Activated naive CD8-positive, alpha-beta T cell (primary cell): ENCODE measurements around the gene NPBWR2.

Experiments
- H3K27ac Mint-ChIP-seq: one replicate; pipeline ENCODE4 v1.8.0; 2021; ENCODE audit warnings: mixed read lengths
- H3K27me3 Mint-ChIP-seq: one replicate; pipeline ENCODE4 v1.8.0; 2021; ENCODE audit warnings: mixed read lengths
- H3K36me3 Mint-ChIP-seq: one replicate; pipeline ENCODE4 v1.8.0; 2021; ENCODE audit warnings: mixed read lengths
- H3K4me1 Mint-ChIP-seq: one replicate; pipeline ENCODE4 v1.8.0; 2021; ENCODE audit warnings: low read depth, mixed read lengths
- H3K4me3 Mint-ChIP-seq: one replicate; pipeline ENCODE4 v1.8.0; 2021; ENCODE audit warnings: mild to moderate bottlenecking, mixed read lengths
- H3K9me3 Mint-ChIP-seq: one replicate; pipeline ENCODE4 v1.8.0; 2021; ENCODE audit warnings: low read depth, mixed read lengths

Gene NPBWR2

GRCh38 chr20:64114356-64114971 is 7.1 kb upstream of the NPBWR2 start:
- Mint-ChIP-seq H3K27me3 (no peaks in the 10 kb centered on the region), H3K36me3 (no peaks in the 10 kb centered on the region), H3K9me3 (no peaks in the 10 kb centered on the region), H3K4me3 (no peak overlapping the region), H3K4me1 (no peaks in the 10 kb centered on the region), H3K27ac (no peak overlapping the region)

- Mint-ChIP-seq H3K27ac (no peak overlapping the region), H3K4me1 (no peaks in the 10 kb centered on the region), H3K4me3 (no peak overlapping the region), H3K27me3 (no peaks in the 10 kb centered on the region), H3K9me3 (no peaks in the 10 kb centered on the region), H3K36me3 (no peaks in the 10 kb centered on the region)
These were observed 6.5 kb upstream of the NPBWR2 start for GRCh38 chr20:64113796-64114355.

- no peaks in the 10 kb centered on the region for H3K4me1 Mint-ChIP-seq
- no peaks in the 10 kb centered on the region for H3K36me3 Mint-ChIP-seq
- no peak overlapping the region for H3K27ac Mint-ChIP-seq
- no peak overlapping the region for H3K4me3 Mint-ChIP-seq
- H3K27me3 Mint-ChIP-seq = no peaks in the 10 kb centered on the region
- no peaks in the 10 kb centered on the region for H3K9me3 Mint-ChIP-seq
These were observed 6.0 kb upstream of the NPBWR2 start for GRCh38 chr20:64113444-64113775.

GRCh38 chr20:64112691-64113443 is 5.5 kb upstream of the NPBWR2 start:
- Mint-ChIP-seq H3K27me3 (no peaks in the 10 kb centered on the region), H3K4me3 (no peak overlapping the region), H3K27ac (no peak overlapping the region), H3K4me1 (no peaks in the 10 kb centered on the region), H3K36me3 (no peaks in the 10 kb centered on the region), H3K9me3 (no peaks in the 10 kb centered on the region)

GRCh38 chr20:64111841-64112641 is 4.7 kb upstream of the NPBWR2 start:
- no peaks in the 10 kb centered on the region for H3K9me3 Mint-ChIP-seq
- no peak overlapping the region for H3K4me3 Mint-ChIP-seq
- H3K4me1 Mint-ChIP-seq = peaks cover 2% of the 10 kb centered on the region
- H3K27ac Mint-ChIP-seq = no peak overlapping the region
- no peaks in the 10 kb centered on the region for H3K27me3 Mint-ChIP-seq
- no peaks in the 10 kb centered on the region for H3K36me3 Mint-ChIP-seq

- no peaks in the 10 kb centered on the region for H3K36me3 Mint-ChIP-seq
- H3K4me3 Mint-ChIP-seq = no peak overlapping the region
- H3K27ac Mint-ChIP-seq = no peak overlapping the region
- no peaks in the 10 kb centered on the region for H3K9me3 Mint-ChIP-seq
- H3K27me3 Mint-ChIP-seq = no peaks in the 10 kb centered on the region
- H3K4me1 Mint-ChIP-seq = peaks cover 2% of the 10 kb centered on the region
These were observed 3.2 kb upstream of the NPBWR2 start for GRCh38 chr20:64110411-64111068.

- H3K4me3 Mint-ChIP-seq = no peak overlapping the region
- no peak overlapping the region for H3K27ac Mint-ChIP-seq
- no peaks in the 10 kb centered on the region for H3K36me3 Mint-ChIP-seq
- no peaks in the 10 kb centered on the region for H3K9me3 Mint-ChIP-seq
- peaks cover 2% of the 10 kb centered on the region for H3K4me1 Mint-ChIP-seq
- H3K27me3 Mint-ChIP-seq = no peaks in the 10 kb centered on the region
These were observed 2.5 kb upstream of the NPBWR2 start for GRCh38 chr20:64109831-64110391.

- Mint-ChIP-seq H3K36me3 (no peaks in the 10 kb centered on the region), H3K4me1 (peaks cover 2% of the 10 kb centered on the region), H3K9me3 (no peaks in the 10 kb centered on the region), H3K4me3 (no peak overlapping the region), H3K27ac (no peak overlapping the region), H3K27me3 (no peaks in the 10 kb centered on the region)
These were observed 1.6 kb upstream of the NPBWR2 start for GRCh38 chr20:64108731-64109681.

GRCh38 chr20:64107736-64108457 is 532 bp upstream of the NPBWR2 start:
- H3K36me3 Mint-ChIP-seq = no peaks in the 10 kb centered on the region
- H3K27me3 Mint-ChIP-seq = peaks cover 2% of the 10 kb centered on the region
- H3K4me3 Mint-ChIP-seq = no peak overlapping the region
- no peaks in the 10 kb centered on the region for H3K9me3 Mint-ChIP-seq
- H3K4me1 Mint-ChIP-seq = peaks cover 2% of the 10 kb centered on the region
- no peak overlapping the region for H3K27ac Mint-ChIP-seq

GRCh38 chr20:64106435-64106961 is 867 bp downstream of the NPBWR2 start:
- peaks cover 6% of the 10 kb centered on the region for H3K4me1 Mint-ChIP-seq
- no peaks in the 10 kb centered on the region for H3K9me3 Mint-ChIP-seq
- no peaks in the 10 kb centered on the region for H3K36me3 Mint-ChIP-seq
- no peak overlapping the region for H3K27ac Mint-ChIP-seq
- peaks cover 4% of the 10 kb centered on the region for H3K27me3 Mint-ChIP-seq
- no peak overlapping the region for H3K4me3 Mint-ChIP-seq

- H3K27ac Mint-ChIP-seq = no peak overlapping the region
- no peaks in the 10 kb centered on the region for H3K9me3 Mint-ChIP-seq
- H3K4me1 Mint-ChIP-seq = peaks cover 10% of the 10 kb centered on the region
- no peaks in the 10 kb centered on the region for H3K36me3 Mint-ChIP-seq
- H3K27me3 Mint-ChIP-seq = peaks cover 6% of the 10 kb centered on the region
- H3K4me3 Mint-ChIP-seq = no peak overlapping the region
These were observed 1.4 kb downstream of the NPBWR2 start for GRCh38 chr20:64105846-64106434.

- H3K9me3 Mint-ChIP-seq = no peaks in the 10 kb centered on the region
- H3K36me3 Mint-ChIP-seq = no peaks in the 10 kb centered on the region
- no peak overlapping the region for H3K4me3 Mint-ChIP-seq
- peaks cover 6% of the 10 kb centered on the region for H3K27me3 Mint-ChIP-seq
- H3K4me1 Mint-ChIP-seq = peaks cover 19% of the 10 kb centered on the region
- no peak overlapping the region for H3K27ac Mint-ChIP-seq
These were observed 2.5 kb downstream of the NPBWR2 start for GRCh38 chr20:64104667-64105451.
